Neutrophil (primary cell): ENCODE results near the gene PDLIM1.

Experiments
- H3K27ac ChIP-seq: fragments of 200-600 bp; sonication (generic); 2 replicates; pipeline ENCODE4 v1.5.1; 2016; ENCODE audit warnings: mild to moderate bottlenecking, moderate library complexity
- H3K27me3 ChIP-seq: fragments of 200-600 bp; sonication (generic); 2 replicates; pipeline ENCODE4 v1.6.0; 2016; ENCODE audit warnings: mild to moderate bottlenecking
- H3K36me3 ChIP-seq: fragments of 200-600 bp; sonication (generic); 2 replicates; pipeline ENCODE4 v1.5.1; 2017
- H3K4me1 ChIP-seq, 2 experiments: fragments of 200-600 bp in 1 of 2; sonication (generic) in 1 of 2; 1 replicate in 1 of 2; 2 replicates in 1 of 2; pipeline versions ENCODE4 v1.5.1 to v1.6.1; 2013 to 2016; ENCODE audit warnings: low read depth in 1 of 2, low read length in 1 of 2, mild to moderate bottlenecking in 1 of 2, moderate library complexity in 1 of 2; ENCODE audit not compliant: control insufficient read depth in 1 of 2, insufficient read depth in 1 of 2
- H3K4me3 ChIP-seq, 2 experiments: fragments of 200-600 bp in 1 of 2; sonication (generic) in 1 of 2; 1 replicate in 1 of 2; 2 replicates in 1 of 2; pipeline ENCODE4 v1.5.1; 2013 to 2016; ENCODE audit warnings: low read depth in 1 of 2, low read length in 1 of 2, mild to moderate bottlenecking in 1 of 2, moderate library complexity in 1 of 2
- H3K9me3 ChIP-seq: fragments of 200-600 bp; sonication (generic); 2 replicates; pipeline ENCODE4 v1.5.1; 2016
- TF ChIP-seq, protein P1 (sequence below): fragments of 200-600 bp; sonication (generic); IDR thresholded peaks from 2 replicates; pipeline ENCODE4 v1.5.1; 2016; ENCODE audit warnings: antibody characterized with exemption

PDLIM1 gene

GRCh38 chr10:95324436-95325268 lies 33.8 kb upstream of the PDLIM1 start:
- no peak overlapping the region for H3K4me3 ChIP-seq
- no peaks in the 10 kb centered on the region for H3K4me1 ChIP-seq
- TF ChIP-seq, protein P1, sequence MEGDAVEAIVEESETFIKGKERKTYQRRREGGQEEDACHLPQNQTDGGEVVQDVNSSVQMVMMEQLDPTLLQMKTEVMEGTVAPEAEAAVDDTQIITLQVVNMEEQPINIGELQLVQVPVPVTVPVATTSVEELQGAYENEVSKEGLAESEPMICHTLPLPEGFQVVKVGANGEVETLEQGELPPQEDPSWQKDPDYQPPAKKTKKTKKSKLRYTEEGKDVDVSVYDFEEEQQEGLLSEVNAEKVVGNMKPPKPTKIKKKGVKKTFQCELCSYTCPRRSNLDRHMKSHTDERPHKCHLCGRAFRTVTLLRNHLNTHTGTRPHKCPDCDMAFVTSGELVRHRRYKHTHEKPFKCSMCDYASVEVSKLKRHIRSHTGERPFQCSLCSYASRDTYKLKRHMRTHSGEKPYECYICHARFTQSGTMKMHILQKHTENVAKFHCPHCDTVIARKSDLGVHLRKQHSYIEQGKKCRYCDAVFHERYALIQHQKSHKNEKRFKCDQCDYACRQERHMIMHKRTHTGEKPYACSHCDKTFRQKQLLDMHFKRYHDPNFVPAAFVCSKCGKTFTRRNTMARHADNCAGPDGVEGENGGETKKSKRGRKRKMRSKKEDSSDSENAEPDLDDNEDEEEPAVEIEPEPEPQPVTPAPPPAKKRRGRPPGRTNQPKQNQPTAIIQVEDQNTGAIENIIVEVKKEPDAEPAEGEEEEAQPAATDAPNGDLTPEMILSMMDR = no peak

GRCh38 chr10:95321554-95322301 lies 30.9 kb upstream of the PDLIM1 start:
- Histone ChIP-seq H3K4me3 (no peak overlapping the region), H3K4me1 (no peaks in the 10 kb centered on the region), H3K27me3 (no peaks in the 10 kb centered on the region), H3K9me3 (no peaks in the 10 kb centered on the region), H3K36me3 (no peaks in the 10 kb centered on the region), H3K27ac (no peak overlapping the region)
- TF ChIP-seq, protein P1 = no peak

More at GRCh38 chr10:95324436-95325268, 33.8 kb upstream of the PDLIM1 start:
- Histone ChIP-seq H3K27ac (no peak overlapping the region), H3K9me3 (no peaks in the 10 kb centered on the region), H3K36me3 (no peaks in the 10 kb centered on the region), H3K27me3 (no peaks in the 10 kb centered on the region)

GRCh38 chr10:95319239-95319638 lies 28.4 kb upstream of the PDLIM1 start:
- Histone ChIP-seq H3K4me3 (no peak overlapping the region), H3K9me3 (no peaks in the 10 kb centered on the region), H3K27ac (no peak overlapping the region), H3K36me3 (no peaks in the 10 kb centered on the region), H3K4me1 (no peaks in the 10 kb centered on the region), H3K27me3 (peaks cover 4% of the 10 kb centered on the region)
- TF ChIP-seq, protein P1 = no peak

DNA sequence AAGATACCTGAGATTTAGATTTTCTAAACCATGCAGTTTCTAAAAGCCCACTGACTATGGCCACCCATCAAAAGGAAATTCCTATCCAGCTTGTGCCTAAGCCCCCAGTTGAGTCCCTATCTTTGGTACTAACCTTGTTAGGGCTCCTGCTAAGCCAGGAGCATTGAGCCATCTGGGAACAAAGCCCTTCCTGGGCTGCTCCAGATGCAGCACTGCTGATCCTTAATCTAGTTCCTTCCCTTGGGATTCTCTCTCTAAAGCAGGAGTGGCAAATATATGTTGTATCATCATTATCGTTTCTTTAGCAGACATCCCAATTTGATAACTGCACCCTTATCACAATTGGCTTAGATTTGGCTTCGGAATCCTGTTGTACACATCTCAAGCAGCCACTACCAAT lies 24.7 kb upstream of the PDLIM1 start:
- Histone ChIP-seq H3K9me3 (no peaks in the 10 kb centered on the region), H3K27ac (no peak overlapping the region), H3K36me3 (no peaks in the 10 kb centered on the region), H3K27me3 (peaks cover 35% of the 10 kb centered on the region), H3K4me1 (no peaks in the 10 kb centered on the region), H3K4me3 (no peak overlapping the region)
- TF ChIP-seq, protein P1 = no peak

DNA sequence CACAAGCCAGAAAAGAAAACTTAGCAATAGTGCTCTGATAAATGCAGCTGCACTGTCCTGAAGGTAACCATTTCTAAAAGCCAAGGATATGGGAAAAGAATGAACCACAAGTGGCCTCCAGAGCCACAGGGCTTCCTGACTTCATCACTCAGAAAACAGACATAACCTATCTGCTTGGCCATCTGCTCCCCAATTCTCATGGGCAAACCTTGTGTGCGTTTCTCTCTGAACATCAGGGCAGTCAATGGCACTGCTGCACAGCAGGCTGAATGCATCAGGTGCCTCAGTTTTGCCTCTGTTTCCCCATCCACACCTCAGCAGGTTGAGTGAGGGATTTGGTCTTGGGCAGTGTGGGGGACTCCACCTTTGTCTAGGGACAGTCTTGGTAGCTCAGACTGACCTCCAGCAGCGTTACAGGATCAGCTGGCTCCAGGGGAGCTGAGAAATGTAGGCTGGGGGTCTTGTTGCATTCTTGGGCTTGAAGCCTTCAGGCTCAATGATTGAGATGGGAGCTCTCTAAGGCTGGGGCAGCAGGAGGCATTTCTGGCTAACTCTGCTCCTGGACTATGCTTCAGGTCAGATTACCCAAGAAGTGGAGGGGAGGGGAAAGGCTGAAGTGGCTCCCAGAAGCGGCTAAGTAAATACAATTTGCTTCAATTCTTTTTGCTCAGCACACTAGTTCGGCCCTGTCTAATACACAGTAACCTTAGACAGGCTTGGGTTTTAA lies 23.6 kb upstream of the PDLIM1 start:
- Histone ChIP-seq H3K27me3 (peaks cover 35% of the 10 kb centered on the region), H3K36me3 (no peaks in the 10 kb centered on the region), H3K4me1 (no peaks in the 10 kb centered on the region), H3K9me3 (no peaks in the 10 kb centered on the region), H3K4me3 (no peak overlapping the region), H3K27ac (no peak overlapping the region)
- TF ChIP-seq, protein P1 = no peak
